ENCODE results near the gene TMEM255B.

The TMEM255B gene

GRCh38 chr13:113856716-113857065, 97.7 kb downstream of the TMEM255B start:
- DNase-seq (ENCODE audit: low read depth in 2 of 3, low spot score in 1 of 3): no peak

GRCh38 chr13:113857531-113858195, 98.6 kb downstream of the TMEM255B start:
- no peak for DNase-seq (ENCODE audit: low read depth in 2 of 3, low spot score in 1 of 3)

GRCh38 chr13:113859311-113860050, 100.5 kb downstream of the TMEM255B start:
- DNase-seq (ENCODE audit: low read depth in 2 of 3, low spot score in 1 of 3): no peak

GRCh38 chr13:113860051-113860664, 101.1 kb downstream of the TMEM255B start:
- no peak for DNase-seq (ENCODE audit: low read depth in 2 of 3, low spot score in 1 of 3)

- no peak for DNase-seq (ENCODE audit: low read depth in 2 of 3, low spot score in 1 of 3)
These were observed 101.8 kb downstream of the TMEM255B start for GRCh38 chr13:113860665-113861432.

DNA sequence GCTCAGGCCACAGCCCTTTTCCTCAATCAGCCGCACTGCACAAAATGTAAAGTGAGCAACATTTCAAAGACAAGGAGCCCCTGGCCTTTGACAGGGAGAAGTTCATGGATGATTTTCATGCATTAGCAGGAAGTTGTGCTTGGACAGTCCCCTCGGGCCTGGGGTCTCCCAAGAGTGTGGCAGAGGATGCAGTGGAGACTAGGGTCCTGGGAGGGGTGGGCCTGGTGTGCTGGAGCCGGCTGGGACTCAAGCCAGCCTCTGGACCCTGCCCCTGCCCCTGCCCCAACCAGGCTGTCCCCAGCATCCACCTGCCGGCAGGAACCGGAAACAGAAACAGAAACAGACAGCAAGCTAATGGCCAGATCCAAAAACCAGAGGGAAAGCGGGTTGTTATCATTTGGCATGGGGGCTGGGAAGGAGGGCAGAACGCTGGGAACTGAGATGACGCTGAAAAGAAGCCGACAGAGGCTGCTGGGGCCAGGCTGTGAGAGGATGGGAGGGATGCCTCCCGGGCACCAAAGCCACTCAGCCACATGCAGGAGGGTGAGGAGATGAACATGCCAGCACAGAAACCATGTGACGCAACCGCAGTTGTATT, 102.5 kb downstream of the TMEM255B start:
- DNase-seq (ENCODE audit: low read depth in 2 of 3, low spot score in 1 of 3): no peak

DNA sequence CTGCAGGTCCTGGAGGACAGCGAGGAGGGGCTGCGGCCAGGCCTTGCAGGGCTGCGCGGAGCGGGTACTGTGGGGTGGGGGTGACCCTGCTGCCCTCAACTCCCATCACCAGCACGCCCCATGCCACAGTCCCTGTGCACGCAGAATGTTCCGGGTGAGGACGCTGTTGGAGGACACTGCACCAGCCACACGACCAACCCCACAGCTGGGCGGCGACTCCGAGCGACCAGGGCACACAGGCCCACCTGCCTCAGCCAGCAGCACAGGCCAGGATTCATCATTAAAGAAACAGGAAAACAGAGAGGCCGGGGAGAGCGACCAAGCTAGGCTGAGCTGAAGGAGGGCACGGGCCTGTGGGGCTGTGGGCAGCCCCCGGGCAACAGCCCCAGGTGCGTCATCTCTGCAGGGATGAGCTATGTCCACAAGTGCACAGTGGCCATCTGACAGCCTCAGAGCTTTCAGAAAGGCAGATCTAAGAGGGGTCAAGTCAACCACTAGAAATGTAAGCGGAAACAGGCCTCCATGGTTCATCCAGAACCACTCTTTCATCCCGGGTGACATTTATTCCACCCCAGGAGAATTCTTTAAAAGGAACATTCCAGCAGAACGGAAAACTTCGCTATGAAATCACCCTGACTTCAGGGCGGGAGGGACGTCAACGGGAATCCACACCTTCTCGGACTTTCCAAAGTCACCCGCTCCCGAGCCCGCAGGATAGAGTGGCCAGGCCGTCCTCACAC, 103.3 kb downstream of the TMEM255B start:
- DNase-seq (ENCODE audit: low read depth in 2 of 3, low spot score in 1 of 3): no peak

DNA sequence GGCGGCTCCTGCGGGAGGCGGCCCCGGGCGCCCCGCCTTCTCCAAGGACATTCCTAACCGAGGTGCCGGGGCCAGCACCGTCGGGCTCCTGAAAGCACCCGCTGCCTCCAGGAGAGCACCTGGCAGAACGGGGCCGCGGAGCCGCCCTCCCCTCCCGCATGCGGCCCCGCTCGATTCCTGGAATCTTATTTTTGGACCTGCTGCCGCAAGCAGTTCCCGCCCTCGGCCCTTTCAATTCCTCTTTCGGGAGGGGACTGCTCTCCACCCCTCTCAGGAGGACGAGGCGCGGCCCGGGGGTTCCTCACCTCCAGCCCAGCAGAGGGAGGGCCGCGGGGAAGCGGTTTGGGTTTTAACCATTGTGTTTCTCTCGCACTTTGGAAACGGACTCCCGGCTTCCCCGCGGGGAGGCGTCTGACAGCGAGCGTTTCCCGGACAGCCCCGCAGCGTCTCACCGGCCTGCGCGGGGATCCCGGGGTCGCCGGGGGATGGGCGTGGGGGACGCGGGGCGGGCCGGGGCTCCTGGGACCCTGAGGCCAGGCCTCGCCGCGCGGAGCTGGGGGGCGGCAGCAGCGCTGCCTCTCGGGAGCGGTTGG, 104.0 kb downstream of the TMEM255B start:
- DNase-seq (ENCODE audit: low read depth in 2 of 3, low spot score in 1 of 3): no peak

DNA sequence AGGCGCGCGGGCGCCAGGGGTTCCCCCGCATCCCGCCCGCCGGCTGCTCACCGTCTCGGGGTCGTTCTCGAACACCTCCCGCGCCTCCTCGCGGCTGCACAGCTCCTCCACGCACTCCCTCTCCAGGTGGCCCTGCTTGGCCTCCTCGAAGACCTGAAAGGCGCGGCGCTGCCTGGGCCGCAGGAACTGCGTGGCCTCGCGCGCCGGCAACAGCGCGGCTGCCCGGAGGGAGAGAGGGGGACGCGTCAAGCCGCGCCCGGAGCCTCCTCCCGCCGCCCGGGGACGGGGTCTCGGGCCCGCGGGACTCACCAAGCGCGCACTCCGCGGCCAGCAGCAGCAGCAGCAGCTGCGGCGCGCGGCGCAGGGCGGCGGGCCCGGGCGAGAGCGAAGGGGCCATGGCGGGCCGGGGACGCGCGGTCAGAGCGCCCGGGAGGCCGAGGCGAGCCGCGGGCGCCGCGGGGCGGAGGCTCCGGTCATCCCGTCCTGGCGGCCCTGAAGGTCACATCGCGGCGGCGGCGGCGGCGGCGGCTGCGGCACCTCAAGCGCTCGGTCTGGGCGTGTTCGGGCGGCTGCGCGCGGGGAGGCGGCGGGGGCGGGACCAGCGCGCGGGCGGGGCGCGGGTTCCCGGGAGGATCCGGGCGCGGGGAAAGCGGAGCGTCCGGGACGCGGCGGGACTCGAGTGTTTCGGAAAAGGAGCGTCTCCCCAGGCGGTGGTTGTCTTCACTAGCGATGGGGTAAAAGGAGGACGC, 104.7 kb downstream of the TMEM255B start, which contains the start of gene GAS6:
GAS6 (minus strand) TSS at position 553 of the 749 bp plus-strand sequence; CDS start at position 397, 156 bp downstream.
- DNase-seq (ENCODE audit: low read depth in 2 of 3, low spot score in 1 of 3): no peak

DNA sequence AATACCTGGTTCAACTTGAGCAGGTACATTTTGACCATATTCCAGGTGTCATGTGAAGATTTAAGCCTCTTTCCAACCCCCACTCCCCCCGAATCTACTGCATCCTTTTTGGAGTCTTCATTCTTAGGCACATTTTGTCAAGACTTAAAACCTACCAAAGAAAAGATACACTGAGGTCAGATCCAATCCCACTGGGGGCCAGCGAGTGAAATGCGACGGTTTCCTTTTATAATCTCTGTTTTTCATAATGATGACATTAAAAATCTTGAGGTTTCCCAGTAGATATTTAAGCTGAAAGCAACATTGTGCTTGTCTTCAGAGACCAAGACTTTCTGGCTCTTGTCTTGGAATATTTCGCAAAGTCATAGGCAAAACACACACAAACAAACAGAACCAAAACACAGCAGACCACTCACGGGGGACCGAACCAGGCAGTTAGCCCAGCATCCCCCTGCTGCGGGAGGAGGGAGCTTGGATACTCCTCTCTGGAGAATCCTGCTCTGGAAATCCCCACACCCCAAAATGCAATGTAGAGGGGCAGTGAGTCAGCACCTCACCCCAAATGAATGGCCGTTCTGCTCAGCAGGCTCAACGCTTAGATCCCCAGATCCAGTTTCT, 105.4 kb downstream of the TMEM255B start:
- DNase-seq (ENCODE audit: low read depth in 2 of 3, low spot score in 1 of 3): no peak

DNA sequence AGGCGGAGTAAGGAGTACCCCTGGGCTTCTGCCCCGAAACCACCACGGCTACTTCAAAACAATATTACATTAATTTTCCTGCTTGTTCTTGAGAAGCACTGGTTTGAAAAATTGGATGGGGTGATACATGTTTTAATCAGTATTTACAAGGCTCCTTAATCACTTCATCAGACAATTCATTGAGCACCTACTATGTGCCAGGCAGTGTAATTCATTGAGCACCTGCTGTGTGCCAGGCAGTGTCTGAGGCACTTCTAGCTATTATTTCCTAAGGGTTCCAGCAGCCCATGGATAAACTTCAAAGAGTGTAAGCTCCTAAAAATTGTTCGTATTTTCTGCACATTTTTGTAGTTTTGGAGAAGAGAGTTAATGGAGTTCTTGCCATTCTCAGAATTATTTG, 106.4 kb downstream of the TMEM255B start:
- no peak for DNase-seq (ENCODE audit: low read depth in 2 of 3, low spot score in 1 of 3)

All from stimulated activated CD4-positive, alpha-beta T cell treated with anti-CD3 and anti-CD28 coated beads, Interleukin-12 subunit alpha, Interleukin-12 subunit beta, amount 100 ng/mL, for 48 hours (primary cell).